Bone marrow (tissue), 2 donors: Measurements from ENCODE around the gene AMMECR1L.
"Not testable (repeated sequence)": the region's sequence is repeated elsewhere in the genome, so short reads cannot be mapped to it uniquely, and the experiment has no call there.

Experiments used
- DNase-seq, 2 donors: peaks; one replicate each; lab custom pipeline; 2025; lab: John Stamatoyannopoulos, UW

AMMECR1L gene

GRCh38 chr2:127887082-127887775 lies 1.5 kb upstream of the AMMECR1L start:
- no peak for DNase-seq

- peak in 1 of 2 donors; percentile 50 for DNase-seq
Observed at GRCh38 chr2:127886593-127886935, 808 bp upstream of the AMMECR1L start.

GRCh38 chr2:127884861-127885740 lies 655 bp downstream of the AMMECR1L start:
- DNase-seq: not testable (repeated sequence)

- DNase-seq: no peak
Observed at GRCh38 chr2:127884436-127884835, 1.3 kb downstream of the AMMECR1L start.

- DNase-seq: no peak
Observed at GRCh38 chr2:127879899-127880298, 5.9 kb downstream of the AMMECR1L start.

GRCh38 chr2:127877626-127878025 lies 8.1 kb downstream of the AMMECR1L start:
- no peak for DNase-seq

- DNase-seq: no peak
Observed at GRCh38 chr2:127877136-127877535, 8.6 kb downstream of the AMMECR1L start.

- DNase-seq: peak in 1 of 2 donors; percentile 20
Observed at GRCh38 chr2:127874378-127875269, 11.1 kb downstream of the AMMECR1L start.

- no peak for DNase-seq
Observed at GRCh38 chr2:127873707-127874303, 12.0 kb downstream of the AMMECR1L start.

- no peak for DNase-seq
Observed at GRCh38 chr2:127872354-127872753, 13.4 kb downstream of the AMMECR1L start.

- DNase-seq: no peak
Observed at GRCh38 chr2:127865926-127866325, 19.8 kb downstream of the AMMECR1L start.

GRCh38 chr2:127864877-127865276 lies 20.9 kb downstream of the AMMECR1L start:
- no peak for DNase-seq

- no peak for DNase-seq
Observed at GRCh38 chr2:127862228-127862627, 23.5 kb downstream of the AMMECR1L start.

GRCh38 chr2:127860130-127860529 lies 25.6 kb downstream of the AMMECR1L start:
- no peak for DNase-seq

GRCh38 chr2:127859712-127860085 lies 26.1 kb downstream of the AMMECR1L start:
- DNase-seq: no peak

GRCh38 chr2:127857265-127857808 lies 28.4 kb downstream of the AMMECR1L start:
- peak in 1 of 2 donors; percentile 31 for DNase-seq

- DNase-seq: no peak
Observed at GRCh38 chr2:127853671-127854070, 32.1 kb downstream of the AMMECR1L start.

GRCh38 chr2:127852388-127852787 lies 33.4 kb downstream of the AMMECR1L start:
- no peak for DNase-seq

GRCh38 chr2:127847931-127848330 lies 37.8 kb downstream of the AMMECR1L start:
- DNase-seq: no peak

GRCh38 chr2:127844973-127845372 lies 40.8 kb downstream of the AMMECR1L start:
- DNase-seq: no peak

GRCh38 chr2:127843677-127844076 lies 42.1 kb downstream of the AMMECR1L start:
- DNase-seq: no peak
